HG02884 (cell line): Measurements from ENCODE around the gene ZNF831.

Experiments used
- ATAC-seq: cut with Tn5 transposase; IDR thresholded peaks from one replicate; pipeline ENCODE4 v1.9.1; 2021; ENCODE audit warnings: mild to moderate bottlenecking, moderate library complexity; ENCODE audit not compliant: unreplicated experiment

ZNF831 gene

DNA sequence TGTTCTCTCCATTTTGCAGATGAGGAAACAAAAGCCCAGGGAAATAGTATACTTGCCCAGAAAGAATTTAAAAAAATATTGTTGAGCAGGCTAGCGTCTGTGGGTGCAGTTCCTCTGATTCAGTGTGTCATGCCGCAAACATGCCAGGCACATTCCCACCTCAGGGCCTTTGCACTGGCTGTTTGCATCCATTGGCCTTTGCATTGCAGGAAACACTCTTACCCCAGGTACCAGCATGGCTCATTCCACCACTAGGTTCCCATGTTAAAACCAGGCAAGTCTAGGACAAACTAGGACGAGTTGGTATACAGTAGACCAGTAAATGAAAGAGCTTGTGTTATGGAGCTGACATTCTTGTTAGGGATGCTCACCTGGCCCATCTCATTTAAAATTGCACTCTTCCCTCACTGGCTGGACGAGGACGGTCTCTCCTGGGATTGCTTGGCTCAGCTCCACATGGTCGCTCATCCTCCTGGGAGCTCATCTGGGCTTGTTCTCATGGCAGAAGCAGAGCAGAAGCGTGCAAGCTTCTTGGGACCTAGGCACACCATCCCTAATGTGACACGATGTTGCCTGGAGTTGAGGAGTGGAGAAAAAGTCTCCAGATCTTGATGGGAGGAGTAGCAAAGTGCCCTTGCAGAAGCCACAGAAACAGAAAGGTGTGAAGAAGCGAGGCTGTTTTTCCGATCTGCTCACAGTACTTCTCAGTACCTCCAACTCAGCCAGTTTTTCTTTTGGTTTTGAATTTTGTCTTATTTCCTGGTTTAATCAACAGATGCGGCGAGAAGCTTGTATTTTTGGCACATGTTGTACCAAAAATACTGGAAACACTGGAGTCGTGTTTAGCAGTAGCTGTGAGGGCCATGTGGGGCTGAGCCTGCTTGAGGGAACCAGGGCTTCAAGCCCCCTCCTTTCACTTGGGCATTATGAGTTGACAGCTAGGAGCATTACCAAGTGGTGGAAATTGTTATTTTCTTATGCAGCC lies 13.9 kb downstream of the ZNF831 start:
- ATAC-seq = no peak

DNA sequence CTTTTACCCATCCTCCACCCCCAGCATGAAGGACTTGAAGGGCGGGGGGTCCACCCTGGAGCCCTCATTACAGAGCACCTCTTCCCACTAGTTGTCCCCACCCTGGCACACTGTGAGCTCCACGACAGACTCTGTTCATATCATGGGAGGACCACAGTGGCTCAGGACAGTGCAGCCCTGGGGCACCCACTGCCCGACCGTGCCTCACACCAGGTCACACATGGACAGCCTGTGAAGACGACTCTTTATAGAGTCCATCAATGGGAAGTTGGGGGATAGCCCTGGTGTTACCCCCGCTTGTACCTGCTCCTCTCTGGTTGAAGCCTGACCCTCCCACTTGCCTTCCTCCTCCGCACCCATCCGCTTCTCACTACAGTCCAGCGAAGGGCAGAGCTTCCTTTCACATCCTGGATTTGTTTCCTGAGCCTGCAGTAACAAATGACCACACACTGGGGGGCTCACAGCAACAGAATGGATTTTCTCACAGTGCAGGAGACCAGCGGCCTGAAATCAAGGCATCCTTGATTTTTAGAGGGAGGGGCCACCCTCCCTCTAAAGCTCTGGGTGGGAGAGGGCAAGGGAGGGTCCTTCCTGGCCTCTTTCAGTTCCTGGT lies 15.5 kb downstream of the ZNF831 start:
- no peak for ATAC-seq

DNA sequence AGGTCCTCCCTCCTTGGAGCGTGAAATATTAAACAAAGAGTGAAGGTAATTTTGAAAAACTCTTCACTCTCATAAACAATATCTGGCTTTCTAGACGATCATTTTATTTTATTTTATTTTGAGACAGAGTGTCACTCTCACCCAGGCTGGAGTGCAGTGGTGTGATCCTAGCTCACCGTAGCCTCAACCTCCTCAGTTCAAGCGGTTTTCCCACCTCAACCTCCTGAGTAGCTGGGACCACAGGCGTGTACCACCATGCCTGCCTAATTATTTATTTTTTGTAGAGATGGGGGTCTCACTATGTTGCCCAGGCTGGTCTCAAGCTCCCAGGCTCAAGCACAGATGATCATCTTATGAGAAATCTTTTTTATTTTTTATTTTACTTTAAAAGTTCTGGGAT lies 16.4 kb downstream of the ZNF831 start:
- no peak for ATAC-seq

DNA sequence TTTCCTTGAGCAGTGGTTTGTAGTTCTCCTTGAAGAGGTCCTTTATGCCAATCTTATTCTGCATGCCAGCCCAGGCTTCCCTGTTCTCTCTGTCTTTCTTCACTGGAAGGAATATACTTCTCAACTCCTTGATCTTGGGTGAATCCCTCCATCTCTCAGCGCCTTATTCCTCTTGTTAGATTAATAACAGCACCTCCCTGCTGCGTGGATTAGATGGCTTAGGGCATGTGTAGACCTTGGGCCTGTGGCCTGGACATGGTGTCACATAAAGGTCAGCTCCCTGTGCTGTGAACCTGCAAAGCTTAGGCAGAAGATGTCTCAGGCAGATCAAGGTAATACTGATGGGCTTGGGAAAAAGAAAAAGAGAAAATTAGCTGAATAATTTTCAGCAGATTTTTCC lies 18.3 kb downstream of the ZNF831 start:
- ATAC-seq = no peak

DNA sequence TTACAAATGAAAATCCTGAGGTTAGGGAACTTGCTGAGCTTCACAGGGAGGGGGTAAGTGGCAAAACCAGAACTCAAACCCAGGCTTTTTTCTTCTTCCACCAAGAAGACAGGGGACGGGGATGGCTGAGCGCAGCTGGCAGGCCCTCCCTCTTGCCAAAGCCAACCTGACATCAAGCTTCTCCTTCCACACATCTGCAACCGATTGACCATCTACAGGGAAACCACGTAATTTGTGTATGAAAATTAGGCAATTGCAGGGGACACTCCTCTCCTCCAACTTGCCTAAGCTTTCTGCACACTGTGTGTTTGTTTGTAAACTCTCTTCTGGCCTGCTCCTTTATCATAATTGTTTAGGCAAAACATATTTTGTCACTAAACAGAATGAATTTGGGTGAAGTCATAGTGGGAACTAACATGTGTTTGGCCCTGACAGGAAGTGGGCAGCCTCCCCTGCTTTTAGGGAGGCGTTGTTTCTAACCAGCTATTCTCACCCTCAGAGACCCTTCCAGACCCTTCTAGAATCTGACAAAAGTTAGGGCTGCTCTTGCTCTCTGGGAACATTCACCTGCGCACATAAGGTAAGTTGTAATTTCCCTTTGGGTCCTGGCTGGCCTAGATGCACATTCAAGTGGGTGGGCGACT lies 18.9 kb downstream of the ZNF831 start:
- ATAC-seq = no peak

DNA sequence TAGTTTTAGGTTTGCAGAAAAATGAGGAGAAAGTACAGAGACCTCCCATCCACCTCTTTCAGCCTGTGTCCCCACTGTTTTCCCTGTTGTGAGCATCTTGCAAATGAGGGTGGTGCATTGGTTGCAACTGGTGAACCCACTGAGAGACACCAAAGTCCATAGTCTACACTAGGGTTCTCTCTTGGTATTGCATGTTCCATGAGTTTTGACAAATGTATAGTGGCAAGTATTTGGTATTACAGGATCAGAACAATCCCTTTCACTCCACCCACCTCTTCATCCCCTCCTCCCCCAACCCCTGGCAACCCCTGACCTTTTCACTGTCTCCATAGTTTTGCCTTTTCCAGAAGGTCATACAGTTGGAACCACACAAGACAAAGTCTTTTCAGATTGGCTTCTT lies 20.1 kb downstream of the ZNF831 start:
- no peak for ATAC-seq

DNA sequence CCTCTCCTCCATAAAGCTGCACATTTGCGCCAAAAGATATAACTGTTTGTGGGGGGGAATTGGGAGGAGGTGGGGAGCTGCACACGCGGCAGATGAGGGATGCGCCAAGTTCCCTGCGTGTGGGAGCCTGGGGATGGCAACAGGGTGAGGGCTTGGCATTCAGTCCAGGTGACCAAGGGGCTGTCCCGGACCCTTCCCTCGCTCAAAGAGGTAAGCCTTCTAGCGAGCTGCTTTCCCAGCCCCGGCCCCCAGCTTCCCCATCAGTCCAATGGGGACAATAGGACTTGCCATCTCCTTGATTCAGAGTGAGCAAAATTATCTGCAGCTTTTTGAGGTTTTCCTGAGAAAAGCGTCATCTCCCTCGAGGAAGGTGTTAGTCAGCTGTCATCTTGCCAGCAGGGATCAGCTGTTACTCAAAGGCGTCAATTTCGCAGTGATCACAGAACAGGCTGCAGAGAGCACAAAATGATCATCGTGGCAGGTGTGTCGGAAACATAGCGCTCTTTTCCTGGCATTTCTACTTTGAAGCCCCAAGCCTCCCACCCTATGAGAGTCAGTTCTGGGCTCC lies 21.3 kb downstream of the ZNF831 start:
- no peak for ATAC-seq

DNA sequence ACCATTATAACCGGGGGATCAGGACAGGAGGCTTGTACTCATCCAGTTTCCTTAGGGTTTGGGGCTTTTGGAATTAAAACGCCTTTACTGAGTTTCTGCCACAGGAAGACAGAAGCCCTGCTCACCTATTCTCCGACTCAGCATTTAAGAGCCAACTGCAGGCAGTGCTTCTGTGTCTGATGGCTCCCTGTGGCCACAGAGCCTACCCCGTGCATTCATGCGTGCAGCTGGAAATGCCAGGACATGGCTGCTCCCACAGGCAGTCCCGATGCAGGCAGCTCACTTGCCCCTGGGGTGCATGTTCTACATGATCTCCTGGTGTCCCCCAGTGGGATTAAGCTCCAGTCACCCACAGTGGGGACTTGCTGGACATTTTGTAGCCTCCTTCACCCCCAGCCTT lies 22.2 kb downstream of the ZNF831 start:
- no peak for ATAC-seq

DNA sequence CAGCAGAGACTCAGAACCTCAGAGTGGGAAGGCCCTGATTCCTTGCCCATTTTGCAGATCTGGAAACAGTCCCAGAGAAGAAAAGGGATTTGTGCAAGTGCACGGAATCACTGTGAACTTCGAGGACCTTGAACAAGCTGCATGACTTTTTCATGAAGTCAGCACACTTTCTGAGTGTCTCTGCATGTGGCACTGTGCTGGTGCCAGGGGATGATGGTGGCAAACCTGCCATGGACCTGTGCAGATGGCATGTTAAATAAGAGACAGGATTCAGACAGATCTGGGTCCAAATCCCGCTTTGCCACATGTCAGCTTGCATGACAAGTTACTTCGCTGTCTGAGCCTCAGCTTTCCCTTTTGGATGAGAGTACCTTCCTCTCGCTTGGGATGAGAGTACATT lies 26.8 kb downstream of the ZNF831 start:
- no peak for ATAC-seq

DNA sequence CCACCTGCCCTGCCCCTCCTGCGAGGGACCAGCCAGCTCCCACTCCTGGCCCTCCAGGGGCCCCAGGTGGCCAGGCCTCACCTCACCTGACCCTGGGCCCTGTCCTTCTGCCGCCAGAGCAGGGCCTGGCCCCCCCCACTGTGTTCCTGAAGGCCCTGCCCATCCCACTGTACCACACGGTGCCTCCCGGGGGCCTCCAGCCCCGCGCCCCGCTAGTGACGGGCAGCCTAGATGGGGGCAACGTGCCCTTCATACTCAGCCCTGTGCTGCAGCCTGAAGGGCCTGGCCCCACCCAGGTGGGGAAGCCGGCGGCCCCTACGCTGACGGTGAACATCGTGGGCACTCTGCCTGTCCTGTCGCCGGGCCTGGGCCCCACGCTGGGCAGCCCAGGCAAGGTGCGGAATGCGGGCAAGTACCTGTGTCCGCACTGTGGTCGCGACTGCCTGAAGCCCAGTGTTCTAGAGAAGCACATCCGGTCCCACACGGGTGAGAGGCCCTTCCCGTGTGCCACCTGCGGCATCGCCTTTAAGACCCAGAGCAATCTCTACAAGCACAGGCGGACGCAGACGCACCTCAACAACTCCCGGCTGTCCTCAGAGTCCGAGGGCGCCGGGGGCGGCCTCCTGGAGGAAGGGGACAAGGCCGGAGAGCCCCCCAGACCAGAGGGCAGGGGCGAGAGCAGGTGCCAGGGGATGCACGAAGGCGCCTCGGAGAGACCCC lies 27.6 kb downstream of the ZNF831 start:
- ATAC-seq = no peak

DNA sequence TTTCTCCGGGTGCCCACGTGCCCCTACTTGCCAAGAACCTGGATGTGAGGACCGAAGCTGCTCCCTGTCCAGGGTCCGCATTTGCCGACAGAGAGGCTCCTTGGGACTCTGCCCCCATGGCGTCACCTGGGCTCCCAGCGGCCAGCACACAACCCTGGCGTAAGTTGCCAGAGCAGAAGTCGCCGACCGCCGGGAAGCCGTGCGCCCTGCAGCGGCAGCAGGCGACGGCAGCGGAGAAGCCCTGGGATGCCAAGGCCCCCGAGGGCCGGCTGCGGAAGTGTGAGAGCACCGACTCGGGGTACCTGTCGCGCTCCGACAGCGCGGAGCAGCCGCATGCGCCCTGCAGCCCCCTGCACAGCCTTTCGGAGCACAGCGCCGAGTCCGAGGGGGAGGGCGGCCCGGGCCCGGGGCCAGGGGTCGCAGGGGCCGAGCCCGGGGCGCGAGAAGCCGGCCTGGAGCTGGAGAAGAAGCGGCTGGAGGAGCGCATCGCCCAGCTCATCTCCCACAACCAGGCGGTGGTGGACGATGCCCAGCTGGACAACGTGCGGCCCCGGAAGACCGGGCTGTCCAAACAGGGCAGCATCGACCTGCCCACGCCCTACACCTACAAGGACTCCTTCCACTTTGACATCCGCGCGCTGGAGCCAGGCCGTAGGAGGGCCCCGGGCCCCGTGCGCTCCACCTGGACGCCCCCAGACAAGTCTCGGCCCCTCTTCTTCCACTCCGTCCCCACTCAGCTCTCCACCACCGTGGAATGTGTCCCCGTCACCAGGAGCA lies 28.3 kb downstream of the ZNF831 start:
- no peak for ATAC-seq

DNA sequence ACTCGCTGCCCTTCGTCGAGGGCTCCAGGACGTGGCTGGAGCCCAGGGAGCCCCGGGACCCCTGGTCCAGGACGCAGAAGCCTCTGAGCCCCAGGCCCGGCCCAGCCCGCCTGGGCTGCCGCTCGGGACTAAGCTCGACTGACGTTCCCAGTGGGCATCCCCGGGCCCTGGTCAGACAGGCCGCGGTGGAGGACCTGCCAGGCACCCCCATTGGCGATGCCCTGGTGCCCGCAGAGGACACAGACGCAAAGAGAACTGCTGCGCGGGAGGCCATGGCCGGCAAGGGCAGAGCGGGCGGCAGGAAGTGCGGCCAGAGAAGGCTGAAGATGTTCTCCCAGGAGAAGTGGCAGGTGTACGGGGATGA lies 28.9 kb downstream of the ZNF831 start:
- ATAC-seq = no peak

DNA sequence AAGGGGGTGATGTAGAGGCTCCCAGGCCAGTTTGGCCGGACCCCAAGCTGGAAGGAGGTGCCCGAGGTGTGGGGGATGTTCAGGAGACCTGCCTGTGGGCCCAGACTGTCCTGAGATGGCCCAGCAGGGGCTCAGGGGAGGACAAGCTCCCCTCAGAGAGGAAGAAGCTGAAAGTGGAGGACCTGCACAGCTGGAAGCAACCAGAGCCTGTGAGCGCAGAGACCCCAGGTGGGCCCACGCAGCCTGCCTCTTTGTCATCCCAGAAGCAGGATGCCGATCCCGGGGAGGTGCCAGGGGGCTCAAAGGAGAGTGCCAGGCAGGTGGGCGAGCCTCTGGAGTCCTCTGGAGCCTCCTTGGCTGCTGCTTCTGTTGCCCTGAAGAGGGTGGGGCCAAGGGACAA lies 29.7 kb downstream of the ZNF831 start:
- ATAC-seq = no peak

DNA sequence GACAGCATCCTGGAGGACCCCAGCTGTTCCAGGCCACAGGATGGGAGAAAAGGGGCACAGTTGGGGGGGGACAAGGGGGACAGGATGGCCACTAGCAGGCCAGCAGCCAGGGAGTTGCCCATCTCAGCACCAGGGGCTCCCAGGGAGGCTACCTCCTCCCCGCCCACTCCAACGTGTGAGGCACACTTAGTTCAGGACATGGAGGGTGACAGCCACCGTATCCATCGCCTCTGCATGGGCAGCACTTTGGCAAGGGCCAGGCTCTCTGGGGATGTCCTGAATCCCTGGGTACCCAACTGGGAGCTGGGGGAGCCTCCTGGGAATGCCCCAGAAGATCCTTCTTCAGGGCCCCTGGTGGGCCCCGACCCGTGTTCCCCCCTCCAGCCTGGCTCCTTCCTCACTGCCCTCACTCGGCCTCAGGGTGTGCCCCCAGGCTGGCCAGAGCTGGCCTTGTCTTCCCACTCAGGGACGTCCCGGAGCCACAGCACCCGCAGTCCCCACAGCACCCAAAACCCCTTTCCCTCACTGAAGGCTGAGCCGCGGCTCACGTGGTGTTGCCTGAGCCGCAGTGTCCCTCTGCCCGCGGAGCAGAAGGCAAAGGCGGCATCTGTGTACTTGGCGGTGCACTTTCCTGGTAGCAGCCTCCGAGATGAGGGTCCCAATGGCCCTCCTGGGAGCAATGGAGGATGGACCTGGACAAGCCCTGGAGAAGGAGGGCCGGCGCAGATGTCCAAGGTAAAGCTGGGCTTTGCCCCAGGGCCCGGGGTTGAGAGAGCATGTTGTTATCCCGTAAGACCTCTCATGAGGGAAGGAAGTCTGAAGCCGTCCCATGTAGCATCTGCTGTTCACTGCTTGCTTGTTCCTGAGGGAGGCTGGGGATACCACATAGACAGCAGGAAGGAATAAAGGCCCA lies 30.7 kb downstream of the ZNF831 start:
- ATAC-seq = no peak

DNA sequence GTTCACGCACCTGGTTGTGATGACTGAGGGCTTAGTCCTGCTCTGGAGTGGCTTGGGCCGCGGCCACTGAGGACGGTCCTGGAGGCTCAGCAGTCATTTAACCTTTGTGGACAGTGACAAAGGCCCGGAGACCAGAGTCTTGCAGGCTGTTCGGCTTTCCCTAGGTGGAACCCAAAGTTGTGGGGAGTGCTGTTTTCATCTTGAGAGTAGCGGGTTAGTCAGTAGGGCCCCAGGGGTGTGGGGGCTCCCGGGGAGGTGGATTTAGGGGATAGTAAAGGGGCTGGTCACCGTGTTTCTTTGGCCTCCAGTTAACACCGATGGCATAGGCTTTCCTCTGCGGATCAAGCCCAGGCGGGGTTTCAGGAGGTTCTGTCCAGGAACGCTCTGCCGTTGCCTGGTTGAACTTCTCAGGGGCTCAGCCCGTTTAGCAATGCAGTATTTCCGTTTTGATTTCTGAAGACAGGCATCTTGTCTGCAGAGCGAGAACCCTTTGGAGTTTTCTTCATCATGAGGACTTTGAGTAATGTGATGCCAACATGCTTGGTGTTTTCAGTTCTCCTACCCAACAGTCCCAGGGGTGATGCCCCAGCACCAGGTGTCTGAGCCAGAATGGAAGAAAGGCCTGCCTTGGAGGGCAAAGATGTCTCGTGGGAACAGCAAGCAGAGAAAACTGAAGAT lies 31.8 kb downstream of the ZNF831 start:
- no peak for ATAC-seq

DNA sequence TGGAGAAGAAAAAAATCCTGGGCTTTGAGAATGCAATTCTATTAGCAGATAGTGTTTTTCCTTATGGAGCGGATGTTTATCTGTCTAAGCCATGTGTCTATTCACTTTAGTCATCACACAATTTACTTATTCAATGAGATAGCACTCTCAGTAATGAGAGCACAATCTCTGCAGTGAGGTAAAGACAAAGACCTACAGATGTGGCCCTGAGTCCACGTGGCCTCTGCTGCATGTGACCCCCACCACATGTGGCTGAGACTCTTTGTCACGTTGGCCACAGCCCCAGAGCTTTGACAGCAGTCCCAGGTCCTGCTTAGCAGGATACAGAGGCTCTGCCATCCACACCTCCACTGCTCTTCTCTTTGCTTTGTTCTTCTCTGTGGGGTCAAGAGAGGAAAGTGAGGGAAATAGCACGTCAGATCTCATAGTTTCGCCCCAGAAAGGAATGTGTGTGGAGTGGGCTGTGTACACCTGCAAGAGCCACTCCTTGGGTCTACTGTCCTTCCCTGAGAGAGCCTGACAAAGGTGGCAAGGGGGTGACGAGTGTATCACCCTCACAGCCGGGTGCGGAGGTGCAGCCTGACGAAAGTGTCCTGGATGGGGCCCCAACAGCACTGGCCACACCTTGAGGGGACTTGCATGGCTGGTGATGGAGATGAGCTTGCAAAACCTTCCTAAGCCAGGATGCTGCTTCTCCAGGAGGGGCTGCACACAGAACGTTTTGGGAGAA lies 40.7 kb downstream of the ZNF831 start:
- no peak for ATAC-seq

DNA sequence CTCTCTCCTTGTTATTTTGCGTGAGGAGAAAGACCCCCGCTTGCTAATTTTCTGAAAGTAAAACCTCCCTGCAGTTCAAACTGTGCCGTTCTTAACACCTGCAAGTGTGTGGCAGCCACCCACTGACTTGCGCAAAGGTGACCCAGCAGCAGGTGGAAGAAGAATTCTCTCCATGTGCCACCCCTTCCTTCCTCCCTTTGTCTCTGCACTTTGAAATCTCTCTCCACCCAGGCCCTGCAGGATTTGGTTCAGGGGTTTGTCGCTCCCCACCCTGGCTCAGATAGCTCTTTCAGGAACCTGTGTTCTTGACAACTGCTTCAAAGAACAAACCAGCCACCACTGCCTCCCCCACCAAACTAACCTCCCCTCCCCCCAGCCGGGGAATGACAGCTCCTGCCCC lies 41.4 kb downstream of the ZNF831 start:
- ATAC-seq = no peak

DNA sequence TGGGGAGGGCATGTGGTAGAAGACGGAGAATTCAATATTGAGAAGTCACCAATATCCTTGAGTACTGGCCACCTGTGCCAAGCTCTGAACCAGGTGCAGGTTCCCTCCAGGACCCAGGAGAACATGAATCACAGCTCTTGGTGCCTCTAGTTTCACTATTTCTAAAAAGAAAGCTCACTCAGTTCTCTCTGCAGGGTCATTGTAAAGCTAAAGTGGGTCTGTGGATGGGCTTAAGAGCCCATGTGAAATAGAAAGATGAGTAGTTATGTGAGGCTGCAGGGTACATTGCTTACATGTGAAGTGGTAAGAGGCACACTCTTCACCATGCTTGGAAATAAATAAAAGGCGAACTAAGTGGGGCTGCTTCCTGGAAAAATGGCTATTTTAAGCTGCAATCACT lies 43.6 kb downstream of the ZNF831 start:
- no peak for ATAC-seq
